ENCODE results near the gene ACO1. TPM values are rescaled to one million over a fixed set of nuclear protein-coding genes. Genes with fewer than 3 reads are reported as not detected.

The ACO1 gene
- total and polyA plus RNA-seq, 9 of the 15 experiments (the other 6 are each of a cell fraction or from before 2014, with no cell fraction given), result 0.96 to 29.7 (median 16.9) TPM

GRCh38 chr9:32347571-32347970, 36.9 kb upstream of the ACO1 start (continued):
- TF ChIP-seq, protein P1, sequence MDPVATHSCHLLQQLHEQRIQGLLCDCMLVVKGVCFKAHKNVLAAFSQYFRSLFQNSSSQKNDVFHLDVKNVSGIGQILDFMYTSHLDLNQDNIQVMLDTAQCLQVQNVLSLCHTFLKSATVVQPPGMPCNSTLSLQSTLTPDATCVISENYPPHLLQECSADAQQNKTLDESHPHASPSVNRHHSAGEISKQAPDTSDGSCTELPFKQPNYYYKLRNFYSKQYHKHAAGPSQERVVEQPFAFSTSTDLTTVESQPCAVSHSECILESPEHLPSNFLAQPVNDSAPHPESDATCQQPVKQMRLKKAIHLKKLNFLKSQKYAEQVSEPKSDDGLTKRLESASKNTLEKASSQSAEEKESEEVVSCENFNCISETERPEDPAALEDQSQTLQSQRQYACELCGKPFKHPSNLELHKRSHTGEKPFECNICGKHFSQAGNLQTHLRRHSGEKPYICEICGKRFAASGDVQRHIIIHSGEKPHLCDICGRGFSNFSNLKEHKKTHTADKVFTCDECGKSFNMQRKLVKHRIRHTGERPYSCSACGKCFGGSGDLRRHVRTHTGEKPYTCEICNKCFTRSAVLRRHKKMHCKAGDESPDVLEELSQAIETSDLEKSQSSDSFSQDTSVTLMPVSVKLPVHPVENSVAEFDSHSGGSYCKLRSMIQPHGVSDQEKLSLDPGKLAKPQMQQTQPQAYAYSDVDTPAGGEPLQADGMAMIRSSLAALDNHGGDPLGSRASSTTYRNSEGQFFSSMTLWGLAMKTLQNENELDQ (CRISPR knock-in tag; IDR thresholded peaks at IDR 0.05; ENCODE audit: borderline replicate concordance), result no peak
- TF ChIP-seq E2F6 (IDR thresholded peaks at IDR 0.05; ENCODE audit: borderline replicate concordance in 1 of 2, extremely low read depth in 1 of 2, insufficient read depth in 1 of 2, insufficient read length in 1 of 2, low read depth in 1 of 2, low read length in 1 of 2, poor library complexity in 1 of 2, severe bottlenecking in 1 of 2), result no peak
- no peak for TF ChIP-seq ELK3 (CRISPR knock-in tag; IDR thresholded peaks at IDR 0.05)
- no peak for TF ChIP-seq STAT5B (CRISPR knock-in tag; IDR thresholded peaks at IDR 0.05)
- TF ChIP-seq POLR2A (conservative IDR thresholded peaks at IDR 0.05), result no peak
- TF ChIP-seq STAG1 (CRISPR knock-in tag; IDR thresholded peaks at IDR 0.05; ENCODE audit: borderline replicate concordance), result no peak
- no peak for TF ChIP-seq RREB1 (CRISPR knock-in tag; IDR thresholded peaks at IDR 0.05)

All from K562 (cell line).